ENCODE data around the gene HYAL2.

GRCh38 chr3:50299929-50300680 lies 22.4 kb downstream of the HYAL2 start:
- TF ChIP-seq CTCF (IDR thresholded peaks at IDR 0.05; ENCODE audit: low read depth, low read length, missing input control) (no peak), YY1 (IDR thresholded peaks at IDR 0.05) (no peak), MAX (IDR thresholded peaks at IDR 0.05) (peak; percentile 53), ZBTB33 (IDR thresholded peaks at IDR 0.05) (peak; percentile 28), RAD21 (IDR thresholded peaks at IDR 0.05) (no peak), JUND (IDR thresholded peaks at IDR 0.05) (no peak), GABPA (IDR thresholded peaks at IDR 0.05 in 1 of 2, conservative IDR thresholded peaks at IDR 0.05 in 1 of 2) (no peak), TAF1 (conservative IDR thresholded peaks at IDR 0.05) (no peak), ATF3 (IDR thresholded peaks at IDR 0.05) (no peak), EGR1 (IDR thresholded peaks at IDR 0.05; ENCODE audit: low read depth in 2 of 2) (no peak), REST (IDR thresholded peaks at IDR 0.05) (no peak)

Data from liver (tissue), 3 donors.